ENCODE data around the gene BMPR1B. TPM values are rescaled to one million over a fixed set of nuclear protein-coding genes. Genes with fewer than 3 reads are reported as not detected.

Gene BMPR1B
- polyA plus RNA-seq, 2 of the 4 experiments (the other 2 are of a cell fraction), result 6.4 to 21.2 TPM

GRCh38 chr4:94911106-94911505 lies 153.4 kb downstream of the BMPR1B start:
- Histone ChIP-seq H3K4me2 (no peak overlapping the region), H3K9me3 (no peaks in the 10 kb centered on the region), H3K4me3 (no peak overlapping the region), H3K4me1 (no peaks in the 10 kb centered on the region; the same call in 2 of the 3 replicates), H3K27ac (no peak overlapping the region)
- ATAC-seq (no peak), DNase-seq (ENCODE audit: low read depth in 1 of 2, low spot score in 1 of 2) (no peak), FAIRE-seq (no peak)
- POLR2A ChIA-PET, result no interaction called here
- WGBS (ENCODE audit: missing lambda C conversion rate), result 100% methylated on average over 1 of the region's 1 CpG
- CTCF ChIA-PET, result no interaction called here
- no peak for TF ChIP-seq SREBF2 (IDR thresholded peaks at IDR 0.05)
- no peak for TF ChIP-seq CHD4 (IDR thresholded peaks at IDR 0.05; ENCODE audit: borderline replicate concordance)
- TF ChIP-seq CBX2 (IDR thresholded peaks at IDR 0.05; ENCODE audit: borderline replicate concordance, low read depth), result no peak
- no peak for TF ChIP-seq JUNB (IDR thresholded peaks at IDR 0.05)
- TF ChIP-seq TP53 (CRISPR knock-in tag; IDR thresholded peaks at IDR 0.05), result no peak
- no peak for TF ChIP-seq ZC3H11A (IDR thresholded peaks at IDR 0.05)
- TF ChIP-seq HOXA7 (CRISPR knock-in tag; IDR thresholded peaks at IDR 0.05), result no peak
- TF ChIP-seq POLR2AphosphoS2 (conservative IDR thresholded peaks at IDR 0.05; ENCODE audit: low read length), result no peak
- TF ChIP-seq RARB (CRISPR knock-in tag; IDR thresholded peaks at IDR 0.05), result no peak
- TF ChIP-seq MAFK (IDR thresholded peaks at IDR 0.05; ENCODE audit: partially characterized antibody), result no peak
- no peak for TF ChIP-seq CBX8 (IDR thresholded peaks at IDR 0.05)
- no peak for TF ChIP-seq EP300 (IDR thresholded peaks at IDR 0.05)
- TF ChIP-seq, protein P1, sequence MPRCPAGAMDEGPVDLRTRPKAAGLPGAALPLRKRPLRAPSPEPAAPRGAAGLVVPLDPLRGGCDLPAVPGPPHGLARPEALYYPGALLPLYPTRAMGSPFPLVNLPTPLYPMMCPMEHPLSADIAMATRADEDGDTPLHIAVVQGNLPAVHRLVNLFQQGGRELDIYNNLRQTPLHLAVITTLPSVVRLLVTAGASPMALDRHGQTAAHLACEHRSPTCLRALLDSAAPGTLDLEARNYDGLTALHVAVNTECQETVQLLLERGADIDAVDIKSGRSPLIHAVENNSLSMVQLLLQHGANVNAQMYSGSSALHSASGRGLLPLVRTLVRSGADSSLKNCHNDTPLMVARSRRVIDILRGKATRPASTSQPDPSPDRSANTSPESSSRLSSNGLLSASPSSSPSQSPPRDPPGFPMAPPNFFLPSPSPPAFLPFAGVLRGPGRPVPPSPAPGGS (IDR thresholded peaks at IDR 0.05), result no peak
- no peak for TF ChIP-seq HDAC2 (IDR thresholded peaks at IDR 0.05)
- TF ChIP-seq GATA3 (IDR thresholded peaks at IDR 0.05; ENCODE audit: borderline replicate concordance), result no peak
- TF ChIP-seq, protein P2, sequence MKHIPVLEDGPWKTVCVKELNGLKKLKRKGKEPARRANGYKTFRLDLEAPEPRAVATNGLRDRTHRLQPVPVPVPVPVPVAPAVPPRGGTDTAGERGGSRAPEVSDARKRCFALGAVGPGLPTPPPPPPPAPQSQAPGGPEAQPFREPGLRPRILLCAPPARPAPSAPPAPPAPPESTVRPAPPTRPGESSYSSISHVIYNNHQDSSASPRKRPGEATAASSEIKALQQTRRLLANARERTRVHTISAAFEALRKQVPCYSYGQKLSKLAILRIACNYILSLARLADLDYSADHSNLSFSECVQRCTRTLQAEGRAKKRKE (CRISPR knock-in tag; IDR thresholded peaks at IDR 0.05; ENCODE audit: low read depth), result no peak
- no peak for TF ChIP-seq PHF8 (IDR thresholded peaks at IDR 0.05; ENCODE audit: borderline replicate concordance, low read depth)
- no peak for TF ChIP-seq FOXS1 (CRISPR knock-in tag; IDR thresholded peaks at IDR 0.05)
- TF ChIP-seq NPAS2 (CRISPR knock-in tag; IDR thresholded peaks at IDR 0.05; ENCODE audit: borderline replicate concordance), result no peak

DNA sequence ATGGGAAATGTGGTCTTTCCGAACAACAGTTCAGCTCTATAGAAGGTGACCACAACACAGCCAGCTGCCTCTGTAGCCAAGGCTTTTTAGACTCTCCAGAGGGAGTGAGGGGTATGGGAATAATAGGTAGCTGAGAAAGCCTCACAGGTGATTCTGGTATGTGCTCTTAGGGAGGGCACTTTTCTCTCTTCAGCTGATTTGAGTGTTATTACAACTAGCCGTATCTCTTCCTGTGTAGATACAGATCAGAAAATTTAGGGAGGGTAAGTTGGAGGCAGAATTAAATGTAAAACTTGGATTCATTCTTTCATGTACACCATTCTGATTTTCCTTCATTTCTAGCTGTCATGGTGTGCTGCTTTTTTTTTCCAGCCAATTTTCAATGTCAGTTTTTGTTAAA lies 154.9 kb downstream of the BMPR1B start:
- H3K27ac ChIP-seq, result no peak overlapping the region
- 100% methylated on average over 2 of the region's 2 CpGs for WGBS (ENCODE audit: missing lambda C conversion rate)
- ATAC-seq, result no peak
- ChIA-PET CTCF (no interaction called here), POLR2A (no interaction called here)
- no peak overlapping the region for H3K4me3 ChIP-seq
- no peak overlapping the region for H3K4me2 ChIP-seq
- H3K4me1 ChIP-seq, result no peaks in the 10 kb centered on the region; the same call in 2 of the 3 replicates
- no peaks in the 10 kb centered on the region for H3K9me3 ChIP-seq
- DNase-seq (ENCODE audit: low read depth in 1 of 2, low spot score in 1 of 2), result no peak
- no peak for FAIRE-seq
- TF ChIP-seq HOXB5 (CRISPR knock-in tag; IDR thresholded peaks at IDR 0.05), result no peak
- no peak for TF ChIP-seq SMC3 (IDR thresholded peaks at IDR 0.05)
- TF ChIP-seq, protein P3, sequence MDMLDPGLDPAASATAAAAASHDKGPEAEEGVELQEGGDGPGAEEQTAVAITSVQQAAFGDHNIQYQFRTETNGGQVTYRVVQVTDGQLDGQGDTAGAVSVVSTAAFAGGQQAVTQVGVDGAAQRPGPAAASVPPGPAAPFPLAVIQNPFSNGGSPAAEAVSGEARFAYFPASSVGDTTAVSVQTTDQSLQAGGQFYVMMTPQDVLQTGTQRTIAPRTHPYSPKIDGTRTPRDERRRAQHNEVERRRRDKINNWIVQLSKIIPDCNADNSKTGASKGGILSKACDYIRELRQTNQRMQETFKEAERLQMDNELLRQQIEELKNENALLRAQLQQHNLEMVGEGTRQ (IDR thresholded peaks at IDR 0.05), result no peak
- TF ChIP-seq ZNF302 (CRISPR knock-in tag; IDR thresholded peaks at IDR 0.05), result no peak
- no peak for TF ChIP-seq HOXB13 (CRISPR knock-in tag; IDR thresholded peaks at IDR 0.05; ENCODE audit: low read depth)
- TF ChIP-seq ELK1 (IDR thresholded peaks at IDR 0.05; ENCODE audit: low read depth, low read length), result no peak
- TF ChIP-seq NPAS2 (CRISPR knock-in tag; IDR thresholded peaks at IDR 0.05; ENCODE audit: borderline replicate concordance), result no peak
- no peak for TF ChIP-seq ZC3H11A (IDR thresholded peaks at IDR 0.05)
- TF ChIP-seq ESRRA (IDR thresholded peaks at IDR 0.05; ENCODE audit: borderline replicate concordance, low read length), result no peak
- no peak for TF ChIP-seq ZSCAN20 (CRISPR knock-in tag; IDR thresholded peaks at IDR 0.05)
- TF ChIP-seq, protein P4, sequence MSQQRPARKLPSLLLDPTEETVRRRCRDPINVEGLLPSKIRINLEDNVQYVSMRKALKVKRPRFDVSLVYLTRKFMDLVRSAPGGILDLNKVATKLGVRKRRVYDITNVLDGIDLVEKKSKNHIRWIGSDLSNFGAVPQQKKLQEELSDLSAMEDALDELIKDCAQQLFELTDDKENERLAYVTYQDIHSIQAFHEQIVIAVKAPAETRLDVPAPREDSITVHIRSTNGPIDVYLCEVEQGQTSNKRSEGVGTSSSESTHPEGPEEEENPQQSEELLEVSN (IDR thresholded peaks at IDR 0.05; ENCODE audit: borderline replicate concordance, low read depth), result no peak
- no peak for TF ChIP-seq HOXA7 (CRISPR knock-in tag; IDR thresholded peaks at IDR 0.05)
- TF ChIP-seq MYC (IDR thresholded peaks at IDR 0.05; ENCODE audit: borderline replicate concordance, low read length), result no peak
- TF ChIP-seq RCOR1 (IDR thresholded peaks at IDR 0.05; ENCODE audit: low read depth, low read length), result no peak
- no peak for TF ChIP-seq MAX (IDR thresholded peaks at IDR 0.05)
- TF ChIP-seq, protein P5, sequence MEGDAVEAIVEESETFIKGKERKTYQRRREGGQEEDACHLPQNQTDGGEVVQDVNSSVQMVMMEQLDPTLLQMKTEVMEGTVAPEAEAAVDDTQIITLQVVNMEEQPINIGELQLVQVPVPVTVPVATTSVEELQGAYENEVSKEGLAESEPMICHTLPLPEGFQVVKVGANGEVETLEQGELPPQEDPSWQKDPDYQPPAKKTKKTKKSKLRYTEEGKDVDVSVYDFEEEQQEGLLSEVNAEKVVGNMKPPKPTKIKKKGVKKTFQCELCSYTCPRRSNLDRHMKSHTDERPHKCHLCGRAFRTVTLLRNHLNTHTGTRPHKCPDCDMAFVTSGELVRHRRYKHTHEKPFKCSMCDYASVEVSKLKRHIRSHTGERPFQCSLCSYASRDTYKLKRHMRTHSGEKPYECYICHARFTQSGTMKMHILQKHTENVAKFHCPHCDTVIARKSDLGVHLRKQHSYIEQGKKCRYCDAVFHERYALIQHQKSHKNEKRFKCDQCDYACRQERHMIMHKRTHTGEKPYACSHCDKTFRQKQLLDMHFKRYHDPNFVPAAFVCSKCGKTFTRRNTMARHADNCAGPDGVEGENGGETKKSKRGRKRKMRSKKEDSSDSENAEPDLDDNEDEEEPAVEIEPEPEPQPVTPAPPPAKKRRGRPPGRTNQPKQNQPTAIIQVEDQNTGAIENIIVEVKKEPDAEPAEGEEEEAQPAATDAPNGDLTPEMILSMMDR (IDR thresholded peaks at IDR 0.05), result no peak
- TF ChIP-seq POLR2AphosphoS2 (conservative IDR thresholded peaks at IDR 0.05; ENCODE audit: low read length), result no peak
- no peak for TF ChIP-seq TFCP2L1 (CRISPR knock-in tag; IDR thresholded peaks at IDR 0.05)
- TF ChIP-seq CHD4 (IDR thresholded peaks at IDR 0.05; ENCODE audit: borderline replicate concordance), result no peak
